Measurements from ENCODE around the gene NBEAL1. TPM values are rescaled to one million over a fixed set of nuclear protein-coding genes. Genes with fewer than 3 reads are reported as not detected.

Gene NBEAL1
- total and polyA plus RNA-seq, 2 experiments from 2014 or later = 13.3 to 21.8 TPM

DNA sequence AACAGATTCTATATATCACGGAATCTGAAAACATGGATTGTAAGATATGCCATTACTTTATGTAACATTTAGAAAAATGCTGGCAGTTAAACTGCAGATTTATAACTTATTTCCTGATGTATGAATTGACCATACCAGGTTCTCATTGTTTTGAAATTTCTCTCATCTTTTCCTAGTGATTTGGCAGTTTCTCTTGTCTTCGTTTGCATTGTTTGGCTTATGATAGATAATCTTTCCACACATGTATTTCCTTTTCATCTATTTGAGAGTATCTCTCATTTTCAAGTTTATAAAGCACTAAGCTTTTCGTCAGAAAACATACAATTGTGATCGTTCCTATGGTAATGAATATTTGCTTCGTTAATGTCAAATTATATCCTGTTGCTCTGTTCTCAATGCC, 16.3 kb downstream of the NBEAL1 start:
- no peaks in the 10 kb centered on the region for H3K79me2 ChIP-seq (replicated peaks; ENCODE audit: insufficient read depth)
- no peak for DNase-seq (ENCODE audit: low spot score)

DNA sequence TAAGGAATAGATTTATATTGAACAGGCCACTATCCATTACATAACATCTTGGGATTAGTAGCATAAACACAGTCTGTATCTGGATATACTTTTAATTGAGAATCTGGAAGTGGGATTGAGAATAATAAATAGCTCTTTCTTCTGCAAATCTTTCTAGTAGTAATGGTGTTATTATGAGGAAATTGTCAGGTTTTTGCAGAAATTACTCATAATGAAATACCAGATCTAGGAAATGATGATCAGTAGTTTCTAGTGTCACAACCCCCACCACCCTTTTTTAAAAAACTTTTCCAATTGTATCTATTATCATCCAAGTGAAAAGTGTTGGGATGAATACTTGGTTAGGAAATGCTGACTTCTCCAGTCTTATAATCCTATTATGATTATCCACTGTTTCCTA, 18.7 kb downstream of the NBEAL1 start:
- no peak overlapping the region for H3K4me3 ChIP-seq
- no peaks in the 10 kb centered on the region for H3F3A ChIP-seq (replicated peaks; ENCODE audit: low read depth)
- H3K9me2 ChIP-seq (ENCODE audit: insufficient read depth) = no peaks in the 10 kb centered on the region
- Mint-ChIP-seq H3K27ac (no peak overlapping the region), H3K4me3 (no peak overlapping the region), H3K9me3 (peaks cover 4% of the 10 kb centered on the region; the same call in 1 of the 3 replicates), H3K27me3 (ENCODE audit: insufficient read depth, low read depth, poor library complexity) (no peaks in the 10 kb centered on the region), H3K4me1 (no peaks in the 10 kb centered on the region; the same call in 2 of the 3 replicates), H3K36me3 (ENCODE audit: low read depth) (peaks cover 4% of the 10 kb centered on the region; the same call in 2 of the 3 replicates)
- no peaks in the 10 kb centered on the region for H3K4me1 ChIP-seq (ENCODE audit: insufficient read depth)
- H3K27me3 ChIP-seq (ENCODE audit: insufficient read depth) = no peaks in the 10 kb centered on the region
- no peak overlapping the region for H2AFZ ChIP-seq
- no peak for ATAC-seq
- no peak for TF ChIP-seq EZH2phosphoT487 (IDR thresholded peaks at IDR 0.05; ENCODE audit: unreplicated experiment)
- TF ChIP-seq POLR2AphosphoS5 (IDR thresholded peaks at IDR 0.05; ENCODE audit: low read depth) = no peak
- no peak for TF ChIP-seq JUNB (IDR thresholded peaks at IDR 0.05; ENCODE audit: unreplicated experiment)
- TF ChIP-seq, protein P1, sequence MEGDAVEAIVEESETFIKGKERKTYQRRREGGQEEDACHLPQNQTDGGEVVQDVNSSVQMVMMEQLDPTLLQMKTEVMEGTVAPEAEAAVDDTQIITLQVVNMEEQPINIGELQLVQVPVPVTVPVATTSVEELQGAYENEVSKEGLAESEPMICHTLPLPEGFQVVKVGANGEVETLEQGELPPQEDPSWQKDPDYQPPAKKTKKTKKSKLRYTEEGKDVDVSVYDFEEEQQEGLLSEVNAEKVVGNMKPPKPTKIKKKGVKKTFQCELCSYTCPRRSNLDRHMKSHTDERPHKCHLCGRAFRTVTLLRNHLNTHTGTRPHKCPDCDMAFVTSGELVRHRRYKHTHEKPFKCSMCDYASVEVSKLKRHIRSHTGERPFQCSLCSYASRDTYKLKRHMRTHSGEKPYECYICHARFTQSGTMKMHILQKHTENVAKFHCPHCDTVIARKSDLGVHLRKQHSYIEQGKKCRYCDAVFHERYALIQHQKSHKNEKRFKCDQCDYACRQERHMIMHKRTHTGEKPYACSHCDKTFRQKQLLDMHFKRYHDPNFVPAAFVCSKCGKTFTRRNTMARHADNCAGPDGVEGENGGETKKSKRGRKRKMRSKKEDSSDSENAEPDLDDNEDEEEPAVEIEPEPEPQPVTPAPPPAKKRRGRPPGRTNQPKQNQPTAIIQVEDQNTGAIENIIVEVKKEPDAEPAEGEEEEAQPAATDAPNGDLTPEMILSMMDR (conservative IDR thresholded peaks at IDR 0.05; ENCODE audit: low read depth in 2 of 2) = no peak
- no peak for TF ChIP-seq ZNF331 (CRISPR knock-in tag; IDR thresholded peaks at IDR 0.05; ENCODE audit: low read depth)
- TF ChIP-seq, protein P2, sequence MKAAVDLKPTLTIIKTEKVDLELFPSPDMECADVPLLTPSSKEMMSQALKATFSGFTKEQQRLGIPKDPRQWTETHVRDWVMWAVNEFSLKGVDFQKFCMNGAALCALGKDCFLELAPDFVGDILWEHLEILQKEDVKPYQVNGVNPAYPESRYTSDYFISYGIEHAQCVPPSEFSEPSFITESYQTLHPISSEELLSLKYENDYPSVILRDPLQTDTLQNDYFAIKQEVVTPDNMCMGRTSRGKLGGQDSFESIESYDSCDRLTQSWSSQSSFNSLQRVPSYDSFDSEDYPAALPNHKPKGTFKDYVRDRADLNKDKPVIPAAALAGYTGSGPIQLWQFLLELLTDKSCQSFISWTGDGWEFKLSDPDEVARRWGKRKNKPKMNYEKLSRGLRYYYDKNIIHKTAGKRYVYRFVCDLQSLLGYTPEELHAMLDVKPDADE (IDR thresholded peaks at IDR 0.05) = no peak
- DNase-seq (ENCODE audit: low spot score) = no peak
- no peaks in the 10 kb centered on the region for H3K36me3 ChIP-seq (ENCODE audit: insufficient read depth)
- H3K27ac ChIP-seq (ENCODE audit: low read depth) = no peak overlapping the region
- no peaks in the 10 kb centered on the region for H3K79me2 ChIP-seq (replicated peaks; ENCODE audit: insufficient read depth)
- H4K20me1 ChIP-seq (replicated peaks; ENCODE audit: insufficient read depth) = no peaks in the 10 kb centered on the region; the same call in 1 of the 2 replicates
- no peak overlapping the region for H3K4me2 ChIP-seq

More for the DNA sequence above, 16.3 kb downstream of the NBEAL1 start:
- H2AFZ ChIP-seq = no peak overlapping the region
- TF ChIP-seq REST (IDR thresholded peaks at IDR 0.05; ENCODE audit: unreplicated experiment) (no peak), JUNB (IDR thresholded peaks at IDR 0.05; ENCODE audit: unreplicated experiment) (no peak), EZH2 (IDR thresholded peaks at IDR 0.05; ENCODE audit: low read depth, unreplicated experiment) (no peak)
- TF ChIP-seq, protein P2 (IDR thresholded peaks at IDR 0.05) = no peak
- peaks cover 4% of the 10 kb centered on the region; the same call in 1 of the 3 replicates for H3K9me3 Mint-ChIP-seq
- H3K36me3 Mint-ChIP-seq (ENCODE audit: low read depth) = peaks cover 4% of the 10 kb centered on the region; the same call in 2 of the 3 replicates
- H3K27ac Mint-ChIP-seq = no peak overlapping the region; the same call in 1 of the 2 replicates
- H3F3A ChIP-seq (replicated peaks; ENCODE audit: low read depth) = no peaks in the 10 kb centered on the region
- H3K9me2 ChIP-seq (ENCODE audit: insufficient read depth) = no peaks in the 10 kb centered on the region
- H4K20me1 ChIP-seq (replicated peaks; ENCODE audit: insufficient read depth) = no peaks in the 10 kb centered on the region; the same call in 1 of the 2 replicates
- H3K4me3 ChIP-seq = no peak overlapping the region
- no peaks in the 10 kb centered on the region for H3K27me3 ChIP-seq (ENCODE audit: insufficient read depth)
- H3K4me1 Mint-ChIP-seq = peaks cover 3% of the 10 kb centered on the region; the same call in 2 of the 3 replicates
- no peak overlapping the region for H3K27ac ChIP-seq (ENCODE audit: low read depth)
- H3K4me1 ChIP-seq (ENCODE audit: insufficient read depth) = no peaks in the 10 kb centered on the region
- H3K27me3 Mint-ChIP-seq (ENCODE audit: insufficient read depth, low read depth, poor library complexity) = no peaks in the 10 kb centered on the region
- H3K4me2 ChIP-seq = no peak overlapping the region
- ATAC-seq = no peak
- no peak overlapping the region for H3K4me3 Mint-ChIP-seq
- H3K36me3 ChIP-seq (ENCODE audit: insufficient read depth) = no peaks in the 10 kb centered on the region

Data from GM23338 (cell line).